Neural cell (in vitro differentiated cells): ENCODE data around the gene SPATA2L. TPM values are rescaled to one million over a fixed set of nuclear protein-coding genes. Genes with fewer than 3 reads are reported as not detected.

Experiments
- H2AFZ ChIP-seq: fragments of 200-600, 300-800 bp; sonication (generic), shearing (Covaris generic); 2 replicates; pipeline ENCODE4 v1.6.0; 2014; ENCODE audit warnings: low read depth, mild to moderate bottlenecking, antibody characterized with exemption, low read length, moderate library complexity
- H3F3A ChIP-seq: fragments of 200-600 bp; shearing (Covaris generic); 2 replicates; pipeline ENCODE4 v1.6.1; 2016; ENCODE audit warnings: mild to moderate bottlenecking, moderate library complexity, mixed read lengths, antibody characterized with exemption, low read length; ENCODE audit not compliant: insufficient read depth, poor library complexity, severe bottlenecking
- H3K27ac ChIP-seq: fragments of 200-600, 300-800 bp; sonication (generic), shearing (Covaris generic); 2 replicates; pipeline ENCODE4 v1.5.1; 2014; ENCODE audit warnings: mild to moderate bottlenecking, low read length, moderate library complexity
- H3K27me3 ChIP-seq: fragments of 300-800, 200-600 bp; sonication (generic), shearing (Covaris generic); 2 replicates; pipeline ENCODE4 v1.6.0; 2014; ENCODE audit warnings: mild to moderate bottlenecking, low read depth, low read length, moderate library complexity; ENCODE audit not compliant: insufficient read depth
- H3K36me3 ChIP-seq: fragments of 300-800, 200-600 bp; sonication (generic), shearing (Covaris generic); 2 replicates; pipeline ENCODE4 v1.5.1; 2014; ENCODE audit warnings: mild to moderate bottlenecking, antibody characterized with exemption, low read length, moderate library complexity; ENCODE audit not compliant: insufficient read depth
- H3K4me2 ChIP-seq: fragments of 300-800, 200-600 bp; sonication (generic), shearing (Covaris generic); 2 replicates; pipeline ENCODE4 v1.6.0; 2014; ENCODE audit warnings: mild to moderate bottlenecking, low read length
- H3K4me3 ChIP-seq: fragments of 300-800, 200-600 bp; sonication (generic), shearing (Covaris generic); 2 replicates; pipeline ENCODE4 v1.5.1; 2014; ENCODE audit warnings: mild to moderate bottlenecking, low read length, moderate library complexity
- H3K79me2 ChIP-seq: fragments of 200-600 bp; shearing (Covaris generic); replicated peaks from 2 replicates; pipeline ENCODE4 v1.6.0; 2014; ENCODE audit warnings: mild to moderate bottlenecking, low read length, moderate library complexity; ENCODE audit not compliant: insufficient read depth
- H3K9ac ChIP-seq: fragments of 300-800, 200-600 bp; sonication (generic), shearing (Covaris generic); 2 replicates; pipeline ENCODE4 v1.6.1; 2016; ENCODE audit warnings: mild to moderate bottlenecking, low read length, mixed read lengths
- H3K9me2 ChIP-seq: fragments of 200-600 bp; shearing (Covaris generic); 2 replicates; pipeline ENCODE4 v1.6.1; 2016; ENCODE audit warnings: mild to moderate bottlenecking, low read length, mixed read lengths; ENCODE audit not compliant: insufficient read depth
- H3K9me3 ChIP-seq: fragments of 200-600, 300-800 bp; sonication (generic), shearing (Covaris generic); 2 replicates; pipeline ENCODE4 v1.6.1; 2016; ENCODE audit warnings: mild to moderate bottlenecking, mixed run types, low read length, moderate library complexity, mixed read lengths
- H4K20me1 ChIP-seq: fragments of 200-600 bp; shearing (Covaris generic); 2 replicates; pipeline ENCODE4 v1.6.1; 2016; ENCODE audit warnings: mild to moderate bottlenecking, mixed run types; ENCODE audit not compliant: insufficient read depth
- EP300 ChIP-seq: fragments of 450-650 bp; conservative IDR thresholded peaks from 2 replicates; pipeline ENCODE4 v1.6.1; 2014; ENCODE audit warnings: antibody characterized with exemption, mild to moderate bottlenecking, moderate library complexity; ENCODE audit not compliant: poor library complexity, severe bottlenecking
- EZH2 ChIP-seq: fragments of 200-600, 300-800 bp; shearing (Covaris generic), sonication (generic); IDR thresholded peaks from 2 replicates; pipeline ENCODE4 v1.6.1; 2014; ENCODE audit warnings: antibody characterized with exemption, low read length, borderline replicate concordance, mild to moderate bottlenecking; ENCODE audit not compliant: insufficient read depth, poor library complexity, severe bottlenecking
- MXI1 ChIP-seq: fragments of 450-650 bp; conservative IDR thresholded peaks from 2 replicates; pipeline ENCODE4 v1.6.1; 2014; ENCODE audit warnings: antibody characterized with exemption, mild to moderate bottlenecking; ENCODE audit not compliant: poor library complexity, severe bottlenecking
- POLR2AphosphoS5 ChIP-seq: IDR thresholded peaks from 2 replicates; pipeline ENCODE4 v1.6.1; 2012
- RAD21 ChIP-seq: fragments of 450-650 bp; conservative IDR thresholded peaks from 2 replicates; pipeline ENCODE4 v1.6.1; 2014; ENCODE audit warnings: antibody characterized with exemption, mild to moderate bottlenecking, moderate library complexity
- SMC3 ChIP-seq: fragments of 450-650 bp; conservative IDR thresholded peaks from 2 replicates; pipeline ENCODE4 v1.6.1; 2014; ENCODE audit warnings: antibody characterized with exemption, mild to moderate bottlenecking, moderate library complexity; ENCODE audit not compliant: poor library complexity
- TAF1 ChIP-seq: IDR thresholded peaks from 2 replicates; pipeline ENCODE4 v1.6.1; 2012; ENCODE audit warnings: low read depth
- polyA plus RNA-seq: library from polyadenylated mRNA; depleted of rRNA; stranded (reverse); fragments of >200 nt; gene quantifications from 2 replicates; pipeline ENCODE4 v1.2.3, GENCODE V29; 2014
- TF ChIP-seq, protein P1 (sequence below): IDR thresholded peaks from 2 replicates; pipeline ENCODE4 v1.6.1; 2012; ENCODE audit warnings: borderline replicate concordance
- TF ChIP-seq, protein P2 (sequence below): fragments of 450-650 bp; IDR thresholded peaks from 2 replicates; pipeline ENCODE4 v1.5.1; 2014; ENCODE audit warnings: antibody characterized with exemption, mild to moderate bottlenecking, moderate library complexity; ENCODE audit not compliant: poor library complexity, severe bottlenecking

The SPATA2L gene
- polyA plus RNA-seq, 1 donor from 2014 or later, result 39.1 TPM

DNA sequence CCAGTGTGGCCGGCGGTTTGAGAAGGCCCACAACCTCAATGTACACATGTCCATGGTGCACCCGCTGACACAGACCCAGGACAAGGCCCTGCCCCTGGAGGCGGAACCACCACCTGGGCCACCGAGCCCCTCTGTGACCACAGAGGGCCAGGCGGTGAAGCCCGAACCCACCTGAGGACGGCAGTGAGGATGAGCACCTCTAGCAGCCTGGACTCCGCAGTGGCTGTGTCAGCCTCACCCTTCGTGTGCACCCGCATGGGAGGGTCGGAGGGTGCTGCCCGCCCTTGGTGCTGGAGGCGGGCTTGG is 36.5 kb upstream of the SPATA2L start:
- Histone ChIP-seq H3K27ac (no peak overlapping the region), H3K4me3 (no peak overlapping the region), H3K27me3 (no peaks in the 10 kb centered on the region), H3K9me3 (no peaks in the 10 kb centered on the region), H4K20me1 (no peaks in the 10 kb centered on the region), H3K36me3 (no peaks in the 10 kb centered on the region), H3K4me2 (no peak overlapping the region), H2AFZ (no peak overlapping the region), H3K9me2 (no peaks in the 10 kb centered on the region), H3K79me2 (no peaks in the 10 kb centered on the region), H3K9ac (no peak overlapping the region), H3F3A (no peaks in the 10 kb centered on the region)
- TF ChIP-seq MXI1 (no peak), RAD21 (no peak), POLR2AphosphoS5 (no peak), TAF1 (no peak), EZH2 (no peak), SMC3 (no peak), EP300 (no peak)
- TF ChIP-seq, protein P1, sequence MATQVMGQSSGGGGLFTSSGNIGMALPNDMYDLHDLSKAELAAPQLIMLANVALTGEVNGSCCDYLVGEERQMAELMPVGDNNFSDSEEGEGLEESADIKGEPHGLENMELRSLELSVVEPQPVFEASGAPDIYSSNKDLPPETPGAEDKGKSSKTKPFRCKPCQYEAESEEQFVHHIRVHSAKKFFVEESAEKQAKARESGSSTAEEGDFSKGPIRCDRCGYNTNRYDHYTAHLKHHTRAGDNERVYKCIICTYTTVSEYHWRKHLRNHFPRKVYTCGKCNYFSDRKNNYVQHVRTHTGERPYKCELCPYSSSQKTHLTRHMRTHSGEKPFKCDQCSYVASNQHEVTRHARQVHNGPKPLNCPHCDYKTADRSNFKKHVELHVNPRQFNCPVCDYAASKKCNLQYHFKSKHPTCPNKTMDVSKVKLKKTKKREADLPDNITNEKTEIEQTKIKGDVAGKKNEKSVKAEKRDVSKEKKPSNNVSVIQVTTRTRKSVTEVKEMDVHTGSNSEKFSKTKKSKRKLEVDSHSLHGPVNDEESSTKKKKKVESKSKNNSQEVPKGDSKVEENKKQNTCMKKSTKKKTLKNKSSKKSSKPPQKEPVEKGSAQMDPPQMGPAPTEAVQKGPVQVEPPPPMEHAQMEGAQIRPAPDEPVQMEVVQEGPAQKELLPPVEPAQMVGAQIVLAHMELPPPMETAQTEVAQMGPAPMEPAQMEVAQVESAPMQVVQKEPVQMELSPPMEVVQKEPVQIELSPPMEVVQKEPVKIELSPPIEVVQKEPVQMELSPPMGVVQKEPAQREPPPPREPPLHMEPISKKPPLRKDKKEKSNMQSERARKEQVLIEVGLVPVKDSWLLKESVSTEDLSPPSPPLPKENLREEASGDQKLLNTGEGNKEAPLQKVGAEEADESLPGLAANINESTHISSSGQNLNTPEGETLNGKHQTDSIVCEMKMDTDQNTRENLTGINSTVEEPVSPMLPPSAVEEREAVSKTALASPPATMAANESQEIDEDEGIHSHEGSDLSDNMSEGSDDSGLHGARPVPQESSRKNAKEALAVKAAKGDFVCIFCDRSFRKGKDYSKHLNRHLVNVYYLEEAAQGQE, result no peak
- TF ChIP-seq, protein P2, sequence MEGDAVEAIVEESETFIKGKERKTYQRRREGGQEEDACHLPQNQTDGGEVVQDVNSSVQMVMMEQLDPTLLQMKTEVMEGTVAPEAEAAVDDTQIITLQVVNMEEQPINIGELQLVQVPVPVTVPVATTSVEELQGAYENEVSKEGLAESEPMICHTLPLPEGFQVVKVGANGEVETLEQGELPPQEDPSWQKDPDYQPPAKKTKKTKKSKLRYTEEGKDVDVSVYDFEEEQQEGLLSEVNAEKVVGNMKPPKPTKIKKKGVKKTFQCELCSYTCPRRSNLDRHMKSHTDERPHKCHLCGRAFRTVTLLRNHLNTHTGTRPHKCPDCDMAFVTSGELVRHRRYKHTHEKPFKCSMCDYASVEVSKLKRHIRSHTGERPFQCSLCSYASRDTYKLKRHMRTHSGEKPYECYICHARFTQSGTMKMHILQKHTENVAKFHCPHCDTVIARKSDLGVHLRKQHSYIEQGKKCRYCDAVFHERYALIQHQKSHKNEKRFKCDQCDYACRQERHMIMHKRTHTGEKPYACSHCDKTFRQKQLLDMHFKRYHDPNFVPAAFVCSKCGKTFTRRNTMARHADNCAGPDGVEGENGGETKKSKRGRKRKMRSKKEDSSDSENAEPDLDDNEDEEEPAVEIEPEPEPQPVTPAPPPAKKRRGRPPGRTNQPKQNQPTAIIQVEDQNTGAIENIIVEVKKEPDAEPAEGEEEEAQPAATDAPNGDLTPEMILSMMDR, result no peak

DNA sequence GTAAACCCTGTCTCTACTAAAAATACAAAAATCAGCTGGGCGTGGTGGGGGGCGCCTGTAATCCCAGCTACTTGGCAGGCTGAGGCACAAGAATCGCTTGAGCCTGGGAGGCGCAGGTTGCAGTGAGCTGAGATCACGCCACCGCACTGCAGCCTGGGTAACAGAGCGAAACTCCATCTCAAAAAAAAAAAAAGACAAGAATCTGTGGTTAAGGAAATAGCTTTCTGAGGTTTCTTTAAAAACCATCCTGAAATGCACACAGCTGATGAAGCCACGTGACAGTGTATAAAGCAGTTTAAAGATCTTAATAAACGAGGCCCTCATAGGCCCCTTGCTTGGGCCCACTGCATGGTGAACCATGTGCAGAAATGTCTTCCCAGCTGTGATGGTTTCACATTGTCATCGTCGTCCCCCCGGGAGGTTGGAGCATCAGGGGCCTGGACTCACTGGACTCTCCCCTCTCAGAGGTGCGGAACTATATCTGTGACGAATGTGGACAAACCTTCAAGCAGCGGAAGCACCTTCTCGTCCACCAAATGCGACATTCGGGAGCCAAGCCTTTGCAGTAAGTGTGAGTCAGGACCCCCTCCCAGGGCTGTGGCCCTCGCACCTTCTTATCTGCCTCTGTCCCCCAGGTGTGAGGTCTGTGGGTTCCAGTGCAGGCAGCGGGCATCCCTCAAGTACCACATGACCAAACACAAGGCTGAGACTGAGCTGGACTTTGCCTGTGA is 36.0 kb upstream of the SPATA2L start:
- Histone ChIP-seq H3K9ac (no peak overlapping the region), H3K9me3 (no peaks in the 10 kb centered on the region), H4K20me1 (no peaks in the 10 kb centered on the region), H3F3A (no peaks in the 10 kb centered on the region), H3K4me3 (no peak overlapping the region), H3K4me2 (no peak overlapping the region), H3K27me3 (no peaks in the 10 kb centered on the region), H3K9me2 (no peaks in the 10 kb centered on the region), H3K36me3 (no peaks in the 10 kb centered on the region), H3K27ac (no peak overlapping the region), H3K79me2 (no peaks in the 10 kb centered on the region), H2AFZ (no peak overlapping the region)
- no peak for TF ChIP-seq MXI1
- no peak for TF ChIP-seq SMC3
- no peak for TF ChIP-seq POLR2AphosphoS5
- TF ChIP-seq EZH2, result no peak
- TF ChIP-seq, protein P1, result no peak
- TF ChIP-seq TAF1, result no peak
- TF ChIP-seq RAD21, result no peak
- TF ChIP-seq, protein P2, result no peak
- TF ChIP-seq EP300, result no peak
